CD1c-positive myeloid dendritic cell (primary cell): ENCODE measurements around the gene ZACN.

Experiments
- DNase-seq: peaks from one replicate; pipeline ENCODE4 v3.0.0-alpha.2; 2016; ENCODE audit errors: extremely low spot score

ZACN gene

GRCh38 chr17:76131692-76132573 lies 53.0 kb downstream of the ZACN start:
- DNase-seq, result no peak
